Skin epidermis (tissue), 12 donors: Measurements from ENCODE around the gene MOCOS.
A peak's percentile ranks its signal among the peaks of the same experiment; 100 is the strongest.
"Not testable (repeated sequence)": the region's sequence is repeated elsewhere in the genome, so short reads cannot be mapped to it uniquely, and the experiment has no call there.

Experiments used
- H3K27ac ChIP-seq, 21 experiments: fragments of 200-600 bp; sonication (generic) in 11 of 21; one replicate each; pipeline ENCODE4 v1.5.0; 2020; ENCODE audit warnings: mild to moderate bottlenecking in 3 of 21, inconsistent platforms in 2 of 21, moderate library complexity in 2 of 21
- H3K4me3 ChIP-seq, 7 experiments: fragments of 200-600 bp; sonication (generic) in 2 of 7; one replicate each; pipeline ENCODE4 v1.5.0; 2020; ENCODE audit warnings: inconsistent platforms in 2 of 7, mild to moderate bottlenecking in 2 of 7, moderate library complexity in 1 of 7

The MOCOS gene

GRCh38 chr18:36196238-36196995 is 9.1 kb downstream of the MOCOS start:
- no peak overlapping the region for H3K4me3 ChIP-seq

GRCh38 chr18:36197511-36198166 is 10.3 kb downstream of the MOCOS start:
- H3K4me3 ChIP-seq = no peak overlapping the region
- H3K27ac ChIP-seq = no peak overlapping the region

More at GRCh38 chr18:36196238-36196995, 9.1 kb downstream of the MOCOS start:
- H3K27ac ChIP-seq = no peak overlapping the region

- Histone ChIP-seq H3K27ac (no peak overlapping the region), H3K4me3 (no peak overlapping the region)
These were observed 12.5 kb downstream of the MOCOS start for GRCh38 chr18:36199691-36200295.

GRCh38 chr18:36200354-36200771 is 13.1 kb downstream of the MOCOS start:
- no peak overlapping the region for H3K27ac ChIP-seq
- no peak overlapping the region for H3K4me3 ChIP-seq

GRCh38 chr18:36201765-36202164 is 14.5 kb downstream of the MOCOS start:
- Histone ChIP-seq H3K27ac (no peak overlapping the region), H3K4me3 (no peak overlapping the region)

GRCh38 chr18:36203360-36203895 is 16.1 kb downstream of the MOCOS start:
- H3K4me3 ChIP-seq = no peak overlapping the region
- H3K27ac ChIP-seq = no peak overlapping the region

GRCh38 chr18:36205166-36205565 is 17.9 kb downstream of the MOCOS start:
- no peak overlapping the region for H3K4me3 ChIP-seq
- no peak overlapping the region for H3K27ac ChIP-seq

GRCh38 chr18:36207303-36207702 is 20.0 kb downstream of the MOCOS start:
- Histone ChIP-seq H3K27ac (no peak overlapping the region), H3K4me3 (no peak overlapping the region)

GRCh38 chr18:36207969-36208368 is 20.7 kb downstream of the MOCOS start:
- not testable (repeated sequence) for H3K27ac ChIP-seq

GRCh38 chr18:36211612-36212065 is 24.3 kb downstream of the MOCOS start:
- peak overlapping the region in 1 of 21 experiments; percentile 35 for H3K27ac ChIP-seq
- no peak overlapping the region for H3K4me3 ChIP-seq

More at GRCh38 chr18:36207969-36208368, 20.7 kb downstream of the MOCOS start:
- not testable (repeated sequence) for H3K4me3 ChIP-seq

GRCh38 chr18:36212301-36213171 is 25.2 kb downstream of the MOCOS start:
- no peak overlapping the region for H3K4me3 ChIP-seq

GRCh38 chr18:36214811-36215210 is 27.5 kb downstream of the MOCOS start:
- Histone ChIP-seq H3K4me3 (no peak overlapping the region), H3K27ac (no peak overlapping the region)

More at GRCh38 chr18:36212301-36213171, 25.2 kb downstream of the MOCOS start:
- peak overlapping the region in 3 of 21 experiments; percentile 6 to 35 (median 7) for H3K27ac ChIP-seq

- Histone ChIP-seq H3K4me3 (no peak overlapping the region), H3K27ac (no peak overlapping the region)
These were observed 28.3 kb downstream of the MOCOS start for GRCh38 chr18:36215577-36215976.

- Histone ChIP-seq H3K27ac (no peak overlapping the region), H3K4me3 (no peak overlapping the region)
These were observed 30.1 kb downstream of the MOCOS start for GRCh38 chr18:36217348-36217747.

GRCh38 chr18:36229188-36229587 is 41.9 kb downstream of the MOCOS start:
- H3K4me3 ChIP-seq = no peak overlapping the region

GRCh38 chr18:36240510-36240909 is 53.2 kb downstream of the MOCOS start:
- H3K4me3 ChIP-seq, H3K27ac ChIP-seq: not testable (repeated sequence)

More at GRCh38 chr18:36229188-36229587, 41.9 kb downstream of the MOCOS start:
- H3K27ac ChIP-seq = no peak overlapping the region

- Histone ChIP-seq H3K4me3 (no peak overlapping the region), H3K27ac (no peak overlapping the region)
These were observed 54.5 kb downstream of the MOCOS start for GRCh38 chr18:36241831-36242230.

- H3K4me3 ChIP-seq = no peak overlapping the region
- no peak overlapping the region for H3K27ac ChIP-seq
These were observed 59.7 kb downstream of the MOCOS start for GRCh38 chr18:36247036-36247435.

GRCh38 chr18:36249392-36249791 is 62.1 kb downstream of the MOCOS start:
- no peak overlapping the region for H3K4me3 ChIP-seq
- no peak overlapping the region for H3K27ac ChIP-seq
